Activated naive CD4-positive, alpha-beta T cell treated with anti-CD3 and anti-CD28 coated beads, Interleukin-2, amount 50 U/mL, for 16 hours (primary cell): ENCODE measurements around the gene ARMC2.

Experiments
- DNase-seq: peaks from one replicate; pipeline ENCODE4 v3.0.0-alpha.2; 2020

The ARMC2 gene

GRCh38 chr6:108998485-108998884 lies 150.3 kb downstream of the ARMC2 start:
- DNase-seq, result no peak

- DNase-seq, result no peak
Observed at GRCh38 chr6:108999428-108999827, 151.2 kb downstream of the ARMC2 start.

- DNase-seq, result no peak
Observed at GRCh38 chr6:109000289-109000688, 152.1 kb downstream of the ARMC2 start.

- no peak for DNase-seq
Observed at GRCh38 chr6:109001291-109001894, 153.2 kb downstream of the ARMC2 start.

- DNase-seq, result no peak
Observed at GRCh38 chr6:109002051-109002697, 154.0 kb downstream of the ARMC2 start.

GRCh38 chr6:109002882-109003281 lies 154.7 kb downstream of the ARMC2 start:
- DNase-seq, result no peak

- no peak for DNase-seq
Observed at GRCh38 chr6:109006818-109007217, 158.6 kb downstream of the ARMC2 start.

GRCh38 chr6:109007521-109007920 lies 159.3 kb downstream of the ARMC2 start:
- no peak for DNase-seq

- DNase-seq, result no peak
Observed at GRCh38 chr6:109008054-109008453, 159.8 kb downstream of the ARMC2 start.

GRCh38 chr6:109008537-109009235 lies 160.5 kb downstream of the ARMC2 start:
- DNase-seq, result peak; percentile 16

GRCh38 chr6:109009236-109009961 lies 161.2 kb downstream of the ARMC2 start:
- DNase-seq, result peak; percentile 95

GRCh38 chr6:109009962-109010704 lies 161.9 kb downstream of the ARMC2 start:
- no peak for DNase-seq

GRCh38 chr6:109010705-109011102 lies 162.5 kb downstream of the ARMC2 start:
- DNase-seq, result no peak

GRCh38 chr6:109013656-109014305 lies 165.6 kb downstream of the ARMC2 start:
- DNase-seq, result no peak

GRCh38 chr6:109014606-109015005 lies 166.4 kb downstream of the ARMC2 start:
- no peak for DNase-seq

GRCh38 chr6:109015176-109015575 lies 167.0 kb downstream of the ARMC2 start:
- no peak for DNase-seq

- no peak for DNase-seq
Observed at GRCh38 chr6:109019911-109020310, 171.7 kb downstream of the ARMC2 start.

- no peak for DNase-seq
Observed at GRCh38 chr6:109021870-109022269, 173.6 kb downstream of the ARMC2 start.

GRCh38 chr6:109023356-109023925 lies 175.2 kb downstream of the ARMC2 start:
- DNase-seq, result no peak
